GM18868 (cell line): ENCODE data around the gene TRAF3IP3.
A peak's percentile ranks its signal among the peaks of the same experiment; 100 is the strongest.

ENCODE experiments used
- ATAC-seq: cut with Tn5 transposase; IDR thresholded peaks from one replicate; pipeline ENCODE4 v1.9.1; 2021; ENCODE audit warnings: mild to moderate bottlenecking, moderate library complexity; ENCODE audit not compliant: unreplicated experiment

The TRAF3IP3 gene, protein sequence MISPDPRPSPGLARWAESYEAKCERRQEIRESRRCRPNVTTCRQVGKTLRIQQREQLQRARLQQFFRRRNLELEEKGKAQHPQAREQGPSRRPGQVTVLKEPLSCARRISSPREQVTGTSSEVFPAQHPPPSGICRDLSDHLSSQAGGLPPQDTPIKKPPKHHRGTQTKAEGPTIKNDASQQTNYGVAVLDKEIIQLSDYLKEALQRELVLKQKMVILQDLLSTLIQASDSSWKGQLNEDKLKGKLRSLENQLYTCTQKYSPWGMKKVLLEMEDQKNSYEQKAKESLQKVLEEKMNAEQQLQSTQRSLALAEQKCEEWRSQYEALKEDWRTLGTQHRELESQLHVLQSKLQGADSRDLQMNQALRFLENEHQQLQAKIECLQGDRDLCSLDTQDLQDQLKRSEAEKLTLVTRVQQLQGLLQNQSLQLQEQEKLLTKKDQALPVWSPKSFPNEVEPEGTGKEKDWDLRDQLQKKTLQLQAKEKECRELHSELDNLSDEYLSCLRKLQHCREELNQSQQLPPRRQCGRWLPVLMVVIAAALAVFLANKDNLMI

DNA sequence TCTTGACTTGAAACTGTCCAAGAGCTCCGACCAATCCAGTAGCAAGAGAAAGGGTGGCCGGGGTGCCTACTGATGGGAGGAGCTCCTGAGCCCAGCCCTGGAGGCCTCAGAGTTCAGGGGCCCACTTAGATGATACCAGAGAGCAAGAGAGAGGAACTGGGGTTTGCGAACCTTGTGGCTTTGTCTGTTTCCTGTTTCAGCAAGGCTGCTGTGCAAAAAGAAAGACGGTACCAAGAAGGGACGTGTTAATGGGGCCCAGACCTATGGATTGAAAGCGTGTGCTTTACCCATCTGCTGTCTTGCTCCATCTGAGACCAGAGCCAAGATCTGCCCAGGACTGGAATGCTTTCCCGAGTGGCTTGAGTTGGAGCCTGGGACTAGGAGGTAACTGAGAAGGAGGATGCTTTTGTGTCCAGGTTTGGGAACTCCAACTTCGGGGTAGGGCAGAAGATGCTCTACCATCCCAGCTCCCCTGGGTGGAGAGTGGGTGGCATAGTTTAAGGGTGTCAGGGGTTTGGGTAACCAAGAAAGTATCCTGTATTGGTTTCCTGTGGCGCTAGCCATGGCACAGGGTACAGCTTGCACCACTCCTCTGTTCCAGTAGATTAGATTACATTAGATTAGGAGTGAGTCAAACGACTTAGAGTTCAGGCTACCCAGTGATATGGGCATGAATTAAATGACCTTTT lies at the start of gene TRAF3IP3:
Gene TRAF3IP3 (plus strand): TSS at position 128 of the 689 bp plus-strand sequence. CDS start 3,987 bp downstream, outside the sequence.
- peak; percentile 78 for ATAC-seq

DNA sequence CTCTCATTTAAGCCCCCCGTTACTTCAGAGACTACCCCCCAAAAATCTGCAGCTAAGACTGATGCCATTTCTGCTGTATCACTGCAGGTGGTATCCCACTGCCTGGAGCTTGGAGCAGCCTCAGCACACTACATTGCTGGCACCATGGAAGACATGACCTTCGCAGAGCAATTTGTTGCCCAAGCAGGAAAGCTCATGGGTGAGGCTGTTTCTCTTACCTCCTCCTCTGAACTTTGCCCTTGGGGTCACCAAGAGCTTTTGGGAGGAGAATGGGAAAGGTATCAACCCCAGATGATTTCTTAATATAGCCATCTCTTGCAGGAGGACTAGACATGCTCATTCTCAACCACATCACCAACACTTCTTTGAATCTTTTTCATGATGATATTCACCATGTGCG lies 49.2 kb upstream of the TRAF3IP3 start:
- ATAC-seq, result no peak

DNA sequence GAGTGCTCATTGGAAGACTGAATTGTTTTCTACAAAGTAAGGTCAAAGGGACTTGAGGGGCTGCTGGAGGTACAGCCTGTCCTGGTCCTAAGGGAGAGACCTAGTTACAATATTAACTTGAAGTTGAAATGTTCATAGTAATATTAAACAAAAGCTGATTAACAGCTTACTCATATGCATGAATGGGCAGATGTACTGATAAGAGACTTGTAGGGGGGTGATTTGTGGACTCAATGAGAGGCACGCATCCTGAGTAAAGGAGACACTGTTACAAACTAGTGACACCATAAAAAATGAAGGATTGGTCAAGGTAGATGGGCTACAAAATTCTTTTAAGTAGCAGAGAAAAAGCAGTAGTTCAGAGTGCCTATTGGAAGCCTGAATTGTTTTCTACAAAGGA lies 48.5 kb upstream of the TRAF3IP3 start:
- no peak for ATAC-seq

DNA sequence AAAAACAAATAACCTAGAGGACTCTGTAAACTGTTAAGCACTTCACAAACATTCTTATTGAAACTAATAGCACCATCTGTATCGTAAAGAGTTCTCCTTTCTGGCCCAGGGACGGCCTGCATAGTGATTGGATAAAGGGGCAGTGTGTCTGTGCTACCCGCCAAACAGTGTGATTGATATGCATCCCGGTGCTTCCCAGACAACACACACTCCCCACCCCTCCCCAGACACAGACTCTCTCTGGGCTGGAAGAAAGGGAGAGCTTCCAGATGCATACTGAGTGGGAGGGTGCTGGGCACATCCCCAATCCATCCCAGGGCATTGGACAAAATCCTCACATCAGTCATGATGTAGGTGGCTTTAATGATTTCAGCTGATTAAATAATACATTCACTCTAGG lies 47.6 kb upstream of the TRAF3IP3 start:
- no peak for ATAC-seq

DNA sequence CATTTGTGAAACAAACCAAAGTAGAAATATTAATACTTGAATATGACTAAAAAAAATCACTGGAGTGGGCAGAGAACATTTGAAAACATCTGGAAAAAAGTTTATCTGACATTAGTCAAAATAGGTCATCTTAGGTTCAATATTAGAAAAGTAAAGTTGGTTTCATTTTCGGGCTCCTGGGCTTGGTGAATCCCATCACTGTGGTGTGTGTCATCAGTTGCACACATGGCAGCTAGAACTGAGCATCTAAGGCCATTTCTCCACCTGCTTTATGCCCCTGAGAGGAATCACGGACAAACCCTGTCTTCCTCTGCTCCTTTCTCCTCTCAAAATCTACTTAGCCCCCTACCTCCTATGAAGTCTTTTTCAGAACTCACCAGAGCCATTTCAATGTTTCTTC lies 45.8 kb upstream of the TRAF3IP3 start:
- ATAC-seq, result peak; percentile 45

DNA sequence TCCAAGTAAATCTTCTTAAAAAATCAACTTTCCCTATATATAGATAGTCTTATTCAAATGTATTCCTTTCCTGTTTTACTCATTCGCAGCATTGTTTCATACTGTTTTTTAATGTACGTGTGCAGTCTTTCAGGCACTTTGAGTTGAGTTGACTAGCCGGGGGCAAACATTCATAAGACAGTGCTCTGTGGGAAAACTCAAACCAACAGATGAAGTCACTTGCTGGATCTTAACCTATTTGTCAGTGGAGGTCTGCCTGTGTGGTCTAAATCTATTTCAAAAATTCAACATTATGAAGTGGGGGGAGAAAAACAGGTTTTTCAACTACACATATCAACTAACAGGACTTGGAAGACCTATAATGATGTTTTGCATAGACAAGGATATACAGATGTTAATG lies 45.0 kb upstream of the TRAF3IP3 start:
- ATAC-seq, result no peak

DNA sequence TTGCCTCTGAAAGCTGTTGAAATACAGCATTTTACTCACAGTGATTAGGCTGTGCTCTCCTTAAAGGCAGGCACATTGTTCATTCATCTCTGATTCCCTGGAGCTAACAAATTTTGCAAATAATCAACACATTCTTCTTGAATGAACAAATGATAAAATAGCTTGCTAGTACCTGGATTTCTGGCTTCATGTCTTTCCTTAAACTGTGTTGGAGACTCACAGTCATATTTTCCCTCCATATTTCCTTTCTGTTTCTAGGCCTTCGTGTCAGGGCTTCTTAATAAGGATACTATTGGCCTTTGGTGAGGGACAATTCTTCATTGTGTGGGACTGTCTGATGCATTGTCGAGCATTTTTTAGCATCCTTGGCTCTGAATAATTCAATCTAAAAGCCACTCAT lies 41.5 kb upstream of the TRAF3IP3 start:
- ATAC-seq, result no peak

DNA sequence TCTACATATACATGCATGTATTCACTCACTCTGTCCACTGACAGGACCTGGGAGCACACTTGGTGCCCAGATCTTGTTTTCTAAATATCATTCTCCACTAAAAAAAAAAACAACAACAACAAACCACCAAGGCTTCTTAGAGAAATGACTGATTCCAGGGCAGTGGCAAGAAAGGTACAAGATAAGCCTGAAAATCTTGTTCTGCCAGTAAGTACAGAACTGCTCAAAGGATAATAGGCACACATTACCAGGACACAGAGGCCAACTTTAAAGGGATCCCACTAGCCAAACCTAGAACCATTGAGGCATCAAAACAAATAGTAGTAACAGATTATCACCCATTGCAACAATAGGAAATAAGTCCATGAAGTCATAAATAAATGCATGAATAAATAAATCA lies 40.5 kb upstream of the TRAF3IP3 start:
- no peak for ATAC-seq

DNA sequence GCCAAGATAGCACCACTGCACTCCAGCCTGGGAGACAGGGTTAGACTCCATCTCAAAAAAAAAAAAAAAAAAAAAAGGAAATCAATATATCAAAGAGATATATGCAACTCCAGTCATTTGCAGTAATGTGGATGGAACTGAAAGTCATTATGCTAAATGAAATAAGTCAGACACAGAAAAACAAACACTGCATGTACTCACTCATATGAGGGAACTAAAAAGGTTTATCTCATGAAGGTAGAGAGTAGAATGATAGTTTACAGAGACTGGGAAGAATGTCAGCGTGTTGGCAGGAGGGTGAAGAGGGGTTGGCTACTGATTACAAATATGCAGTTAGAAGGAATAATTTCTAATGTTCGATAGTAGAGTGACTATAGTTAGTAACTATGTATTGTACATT lies 38.0 kb upstream of the TRAF3IP3 start:
- ATAC-seq, result no peak

DNA sequence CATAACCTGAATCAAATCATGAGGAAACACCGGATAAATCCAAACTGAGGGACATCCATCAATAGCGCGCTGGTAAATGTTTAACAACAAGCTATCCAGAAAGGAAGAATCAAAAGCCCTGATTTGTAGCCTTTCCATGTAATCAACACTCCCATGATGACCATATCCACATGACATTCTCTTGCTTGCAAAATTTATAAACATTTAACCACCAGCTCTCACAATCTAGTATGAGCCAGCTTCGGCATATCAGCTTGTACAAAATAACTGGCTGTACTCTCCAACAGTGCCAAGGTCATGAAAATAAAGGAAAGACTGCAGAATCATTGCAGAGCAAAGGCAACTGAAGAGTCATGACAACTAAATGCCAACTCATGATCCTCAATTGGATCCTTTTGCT lies 35.5 kb upstream of the TRAF3IP3 start:
- no peak for ATAC-seq

DNA sequence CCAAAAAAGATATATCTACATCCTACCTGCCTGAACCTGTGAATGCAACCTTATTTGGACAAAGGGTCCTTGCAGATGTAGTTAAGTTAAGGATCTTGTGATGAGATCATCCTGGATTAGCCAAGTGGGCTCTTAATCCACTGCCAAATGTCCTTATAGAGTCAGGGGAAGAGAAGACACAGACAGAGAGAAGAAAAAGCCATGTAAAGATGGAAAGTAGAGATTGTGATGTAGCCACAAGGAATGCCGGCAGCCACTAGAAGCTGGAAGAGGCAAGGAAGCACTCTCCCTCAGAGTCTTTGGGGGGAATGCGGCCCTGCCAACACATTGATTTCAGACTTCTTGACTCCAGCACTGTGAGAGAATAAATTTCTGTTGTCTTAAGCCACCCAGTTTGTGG lies 35.0 kb upstream of the TRAF3IP3 start:
- no peak for ATAC-seq

DNA sequence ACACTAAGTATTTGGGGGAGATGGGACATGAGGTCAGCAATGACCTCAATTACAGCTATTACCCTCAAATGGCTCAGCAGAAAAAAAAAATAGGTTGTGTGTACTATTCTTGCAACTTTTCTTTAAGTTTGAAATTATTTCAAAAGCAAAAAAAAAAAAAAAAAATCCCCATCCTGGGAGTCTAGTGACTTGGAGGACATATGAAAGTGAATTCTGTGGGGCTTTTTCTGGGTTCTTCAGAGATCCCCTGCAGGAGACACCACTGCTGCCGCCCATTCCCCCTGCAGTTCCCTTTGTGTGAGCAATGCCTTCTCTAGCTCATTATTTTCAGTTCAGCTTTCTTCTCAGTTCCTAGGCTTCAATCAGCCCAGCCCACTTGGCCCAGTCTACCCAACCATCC lies 34.5 kb upstream of the TRAF3IP3 start:
- ATAC-seq, result peak; percentile 59

DNA sequence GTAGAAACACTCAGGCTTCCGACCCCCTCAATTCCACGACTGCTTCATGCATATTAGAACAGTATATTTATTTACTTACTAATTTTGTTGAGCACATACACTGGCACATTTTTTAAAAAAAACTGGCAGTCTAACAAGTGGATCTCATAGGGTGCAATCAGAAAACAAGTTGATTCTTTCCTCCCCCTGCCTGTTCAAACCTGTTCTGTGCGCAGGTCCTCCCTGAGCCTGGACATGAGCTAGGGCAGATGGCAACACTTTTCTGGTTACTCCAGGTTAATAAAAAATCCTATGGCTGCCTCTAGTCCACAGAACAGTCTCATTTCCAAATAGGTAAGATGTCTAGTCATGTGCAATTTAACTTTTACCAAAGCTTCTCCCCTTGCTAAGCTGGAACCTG lies 32.6 kb upstream of the TRAF3IP3 start:
- no peak for ATAC-seq

DNA sequence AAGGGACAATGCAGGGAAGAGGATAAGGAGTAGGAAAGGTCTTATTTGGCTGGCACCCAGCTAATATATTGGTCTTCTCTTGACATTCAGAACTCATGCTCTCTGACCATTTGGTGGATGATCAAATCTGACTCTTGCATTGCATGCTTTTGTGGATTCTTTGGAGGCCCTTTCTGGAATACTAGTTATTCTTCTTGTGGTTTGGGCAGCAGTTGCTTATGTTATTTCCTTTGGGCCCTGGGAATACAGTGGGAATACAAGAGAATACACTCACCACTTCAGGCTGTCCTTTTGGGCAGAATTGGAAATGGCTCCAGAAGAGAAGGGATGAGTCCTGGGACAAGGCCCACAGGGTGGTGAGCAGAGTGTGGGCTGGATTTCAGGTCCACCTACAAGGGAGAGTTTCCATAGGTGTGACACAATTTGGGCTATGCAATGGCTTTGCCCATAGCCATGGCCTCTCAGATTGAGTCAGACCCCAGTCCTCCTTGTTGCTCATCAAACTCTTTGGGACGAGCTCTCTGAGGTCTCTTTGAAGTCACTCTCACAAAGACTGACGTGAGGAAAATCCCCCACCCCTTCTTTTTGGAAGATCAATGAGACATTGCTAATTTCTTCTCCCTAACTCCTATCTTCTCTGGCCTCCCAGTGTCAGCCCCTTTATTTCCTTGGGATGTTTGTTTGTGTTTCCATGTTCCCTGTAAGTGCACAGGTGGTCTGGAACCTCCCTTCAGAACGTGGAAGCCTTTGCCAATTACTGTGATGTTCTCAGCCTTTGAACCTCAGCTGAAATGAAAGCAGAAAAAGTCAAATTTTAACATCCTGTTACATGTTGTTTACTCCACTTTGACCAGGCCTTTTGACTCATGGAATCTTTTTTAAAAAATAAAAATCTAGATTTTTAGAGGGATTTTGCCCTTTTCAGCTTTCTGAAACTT lies 31.8 kb upstream of the TRAF3IP3 start:
- peak; percentile 79 for ATAC-seq

DNA sequence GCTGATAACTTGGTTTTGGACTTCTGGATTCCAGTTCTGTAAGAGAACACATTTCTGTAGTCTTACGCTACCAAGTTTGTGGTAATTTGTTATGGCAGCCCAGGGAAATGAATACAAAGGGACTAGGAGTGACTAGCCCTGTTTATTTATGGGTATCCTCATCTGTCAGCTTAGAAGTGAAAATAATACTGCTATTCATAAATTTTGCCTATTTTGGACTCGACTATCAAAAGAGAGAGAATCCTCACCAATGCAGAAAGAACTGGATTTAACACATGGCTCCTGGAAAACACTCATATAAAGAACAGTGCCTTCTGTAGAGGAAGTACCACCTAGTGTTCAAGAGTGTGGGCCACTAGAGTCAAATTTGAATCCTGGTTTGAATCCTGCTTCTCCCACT lies 28.6 kb upstream of the TRAF3IP3 start:
- no peak for ATAC-seq

DNA sequence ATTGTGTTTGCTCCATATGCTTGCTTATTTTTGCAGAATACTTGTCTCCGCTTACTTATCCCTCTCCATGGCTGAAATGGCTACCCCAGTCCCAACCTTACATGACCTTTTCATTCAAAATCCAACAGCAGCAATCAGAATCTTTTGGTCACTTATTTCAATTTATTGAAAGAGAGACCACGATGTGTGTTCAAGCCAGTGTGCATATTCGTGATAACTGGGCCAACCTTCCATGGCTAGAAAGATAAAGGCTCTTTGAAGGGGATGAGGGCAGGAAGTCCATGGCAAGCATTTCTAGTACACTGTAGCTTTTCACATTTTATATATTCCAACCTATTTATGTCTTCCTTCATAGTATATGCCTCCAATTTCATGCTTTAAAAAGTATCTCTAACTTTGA lies 28.1 kb upstream of the TRAF3IP3 start:
- no peak for ATAC-seq

DNA sequence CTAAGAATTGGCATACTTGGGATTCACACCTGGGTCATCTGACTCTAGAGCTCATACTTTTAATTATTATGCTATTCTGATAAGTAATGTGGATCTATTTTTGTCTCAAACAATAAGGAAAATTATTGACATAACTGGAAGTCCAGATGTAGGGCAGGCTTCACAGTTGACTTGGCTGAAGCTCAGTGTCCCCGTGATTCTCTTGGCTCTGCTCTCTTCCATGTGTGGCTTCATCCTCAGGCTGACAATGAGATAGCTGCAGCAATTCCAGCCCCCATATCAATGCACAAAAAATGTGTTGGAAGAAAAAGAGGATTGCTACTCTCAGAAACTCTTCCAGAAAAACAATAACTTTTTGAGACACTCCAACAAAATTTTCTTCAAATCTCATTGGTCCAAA lies 27.4 kb upstream of the TRAF3IP3 start:
- no peak for ATAC-seq

DNA sequence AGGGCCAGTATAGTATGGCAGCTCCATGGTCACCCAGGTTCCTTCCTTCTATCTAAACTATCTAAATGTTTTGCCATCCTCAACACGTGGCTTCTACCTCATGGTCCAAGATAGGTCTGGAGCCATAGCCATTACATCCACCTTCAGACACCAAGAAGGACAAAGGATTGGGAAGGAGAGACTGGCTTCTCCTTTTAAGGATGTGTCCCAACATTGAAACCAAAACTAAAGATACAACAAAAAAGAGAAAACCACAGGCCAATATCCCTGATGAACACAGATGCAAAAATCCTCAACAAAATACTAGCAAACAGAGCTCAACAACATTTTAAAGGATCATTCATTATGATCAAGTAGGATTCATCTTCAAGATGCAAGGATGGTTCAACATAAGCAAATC lies 26.4 kb upstream of the TRAF3IP3 start:
- ATAC-seq, result no peak

DNA sequence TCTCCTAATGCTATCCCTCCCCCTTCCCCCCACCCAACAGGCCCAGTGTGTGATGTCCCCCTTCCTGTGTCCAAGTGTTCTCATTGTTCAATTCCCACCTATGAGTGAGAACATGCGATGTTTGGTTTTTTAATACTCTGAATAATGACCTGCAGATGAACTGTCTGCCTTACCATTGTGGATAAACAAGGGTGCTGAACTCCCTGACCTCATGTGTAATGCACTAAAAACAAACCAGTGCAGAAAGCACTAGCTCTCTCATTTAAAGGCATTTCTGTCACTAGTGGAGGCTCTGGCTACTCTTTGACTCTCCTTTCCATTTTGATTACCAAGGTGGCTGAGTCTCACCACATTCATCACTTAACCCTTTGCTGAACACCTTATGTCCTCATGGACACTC lies 23.1 kb upstream of the TRAF3IP3 start:
- ATAC-seq, result no peak

DNA sequence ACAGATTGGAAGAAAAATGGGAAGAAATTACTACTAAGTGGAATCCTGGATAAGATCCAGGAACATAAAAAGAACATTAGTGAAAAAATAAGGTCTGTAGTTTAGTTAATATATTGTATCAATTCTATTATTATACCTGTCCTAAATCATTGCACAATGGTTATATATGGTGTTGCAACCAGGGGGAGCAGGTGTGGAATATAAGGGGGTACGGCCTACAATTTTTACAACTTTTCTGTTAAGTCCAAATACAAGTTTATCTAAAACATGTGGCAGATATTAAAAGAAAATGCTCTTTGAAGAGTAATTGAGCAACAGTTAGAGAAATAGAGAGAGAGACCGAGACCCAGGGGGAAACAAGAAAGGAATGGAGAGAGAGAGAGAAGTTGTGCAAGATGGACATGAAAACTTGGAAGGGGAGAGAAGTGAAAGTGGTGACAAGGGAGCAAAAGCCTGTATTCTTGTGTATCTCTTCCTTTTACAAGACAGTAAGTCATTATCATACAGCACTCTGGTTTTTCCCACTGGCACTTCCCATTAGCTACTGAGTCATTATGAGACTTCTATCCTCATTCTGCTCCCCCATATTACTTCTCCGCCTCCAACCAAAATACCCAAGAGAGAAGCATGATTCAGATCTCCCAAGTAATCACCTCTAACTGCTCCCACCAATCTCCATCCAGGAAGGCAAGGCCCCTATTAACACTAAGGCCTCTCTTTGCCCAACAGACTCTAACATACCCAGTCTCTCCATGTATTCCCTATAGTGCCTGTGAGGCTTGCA lies 22.3 kb upstream of the TRAF3IP3 start:
- no peak for ATAC-seq
